HG02623 (cell line): ENCODE results near the gene TSPAN8.
"Not testable (repeated sequence)": the region's sequence is repeated elsewhere in the genome, so short reads cannot be mapped to it uniquely, and the experiment has no call there.

Experiments used
- ATAC-seq: cut with Tn5 transposase; IDR thresholded peaks from one replicate; pipeline ENCODE4 v1.9.1; 2021; ENCODE audit warnings: moderate library complexity; ENCODE audit not compliant: unreplicated experiment

The TSPAN8 gene

DNA sequence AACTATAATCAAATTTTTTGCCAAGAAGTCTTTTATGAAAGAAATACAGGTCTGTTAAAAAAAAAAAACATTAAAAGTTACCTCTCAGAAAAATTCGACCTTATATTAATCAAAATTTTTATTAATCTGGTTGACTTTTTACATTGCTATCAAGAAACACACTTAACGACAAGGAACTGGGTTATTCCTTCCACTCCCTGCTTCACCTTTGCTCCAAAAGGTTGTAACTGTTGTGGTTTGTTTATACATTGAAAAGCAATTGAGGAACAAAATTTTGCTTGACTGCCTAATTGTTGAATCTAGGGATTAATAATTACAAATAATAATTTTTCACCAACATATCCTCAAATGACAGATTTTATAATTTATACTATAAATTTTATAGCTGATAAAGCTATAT, 28.4 kb downstream of the TSPAN8 start:
- no peak for ATAC-seq

- no peak for ATAC-seq
Measured at GRCh38 chr12:71128191-71128788, 29.5 kb downstream of the TSPAN8 start.

DNA sequence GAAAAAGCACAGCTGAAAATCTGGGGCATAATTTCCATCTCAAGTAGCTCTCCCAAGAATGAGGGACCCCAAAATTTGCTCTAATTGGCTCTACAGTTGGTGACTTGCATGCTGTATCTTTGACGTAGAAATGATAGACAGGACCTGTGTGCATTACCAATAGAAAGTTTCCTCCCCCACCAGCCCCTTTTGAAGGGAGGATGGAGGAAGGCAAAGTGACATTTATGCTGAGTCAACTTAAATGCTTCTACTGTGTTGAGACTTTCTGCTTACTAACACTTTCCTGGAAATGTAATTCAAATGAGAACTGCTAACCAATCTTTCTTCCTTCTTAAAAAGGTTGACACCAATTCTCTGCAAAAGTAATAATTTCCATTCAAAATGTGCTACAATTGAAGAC, 31.9 kb downstream of the TSPAN8 start:
- ATAC-seq = no peak

DNA sequence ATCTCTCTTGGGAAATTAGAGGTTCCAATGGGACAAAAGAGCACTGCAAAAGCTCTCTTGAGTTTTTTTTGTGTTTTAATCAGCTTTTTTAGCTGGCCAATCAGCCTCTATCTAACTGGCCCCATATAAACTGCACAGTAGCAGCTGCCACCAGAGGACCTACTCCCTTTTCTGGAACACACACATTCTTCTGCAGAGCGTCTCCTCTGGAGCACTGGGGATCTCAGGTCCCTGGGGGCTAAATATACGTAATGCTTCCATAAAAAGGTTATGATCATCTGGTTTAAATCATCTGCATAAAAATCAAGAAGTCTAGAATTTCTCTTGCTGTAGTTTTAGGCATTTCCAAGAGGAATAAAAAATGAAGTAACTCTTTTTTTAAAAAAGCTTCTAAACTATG, 32.3 kb downstream of the TSPAN8 start:
- ATAC-seq = no peak

- no peak for ATAC-seq
Measured at GRCh38 chr12:71124835-71125460, 32.9 kb downstream of the TSPAN8 start.

- not testable (repeated sequence) for ATAC-seq
Measured at GRCh38 chr12:71113148-71113547, 44.7 kb downstream of the TSPAN8 start.

GRCh38 chr12:71109834-71110233, 48.0 kb downstream of the TSPAN8 start:
- ATAC-seq = no peak

- no peak for ATAC-seq
Measured at GRCh38 chr12:71108355-71108754, 49.4 kb downstream of the TSPAN8 start.

DNA sequence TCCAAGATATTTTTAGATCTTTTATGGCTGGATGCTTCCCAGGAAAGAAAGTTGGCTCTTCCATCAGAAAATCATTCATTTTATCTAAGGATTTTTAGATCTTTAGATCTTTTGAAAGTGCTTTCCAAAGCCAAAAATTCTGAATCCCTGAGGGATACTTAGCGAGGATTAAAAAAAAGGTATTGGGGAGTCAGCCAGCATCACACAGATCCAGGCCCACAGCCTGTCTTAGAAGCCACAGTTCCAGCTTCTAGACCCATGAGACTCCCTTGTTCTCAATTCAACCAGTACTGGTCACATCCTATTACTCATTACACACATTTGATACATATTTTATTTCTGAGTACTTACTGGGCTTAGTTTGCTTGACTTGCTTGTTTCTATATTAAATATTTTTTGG, 49.9 kb downstream of the TSPAN8 start:
- no peak for ATAC-seq

GRCh38 chr12:71105956-71106355, 51.8 kb downstream of the TSPAN8 start:
- ATAC-seq = no peak

DNA sequence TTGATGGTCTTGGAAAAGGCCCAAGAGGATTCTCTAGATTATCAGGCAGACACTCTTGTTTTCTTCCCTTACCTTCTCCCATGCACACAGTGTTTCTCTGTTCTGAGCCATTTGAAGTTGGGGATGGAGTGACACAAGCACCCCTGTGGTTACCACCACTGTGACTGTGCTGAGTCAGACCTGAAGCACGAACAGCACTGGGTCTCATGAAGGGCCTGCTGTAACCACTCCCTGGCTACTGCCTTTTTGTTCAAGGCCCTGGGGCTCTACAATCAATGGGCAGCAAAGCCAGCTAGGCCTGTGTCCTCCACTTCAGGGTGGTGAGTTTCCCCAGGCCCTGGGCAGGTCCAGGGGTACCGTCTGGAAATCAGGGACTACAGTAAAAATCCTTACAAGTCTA, 65.5 kb downstream of the TSPAN8 start:
- ATAC-seq = no peak

DNA sequence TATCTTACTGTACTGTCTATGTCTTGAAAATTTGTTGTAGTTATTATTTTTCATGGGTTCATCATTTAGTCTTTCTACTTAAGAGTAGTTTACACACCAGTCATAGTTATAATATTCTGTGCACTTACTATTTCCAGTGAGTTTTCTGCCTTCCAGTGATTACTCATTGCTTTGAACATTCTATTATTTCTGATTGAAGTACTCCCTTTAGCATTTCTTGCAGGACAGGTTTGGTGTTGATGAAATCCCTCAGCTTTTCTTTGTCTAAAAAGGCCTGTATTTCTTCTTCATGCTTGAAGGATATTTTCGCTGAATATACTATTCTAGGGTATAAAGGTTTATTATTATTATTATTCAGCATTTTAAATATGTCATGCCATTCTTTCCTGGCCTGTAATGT, 66.8 kb downstream of the TSPAN8 start:
- no peak for ATAC-seq

DNA sequence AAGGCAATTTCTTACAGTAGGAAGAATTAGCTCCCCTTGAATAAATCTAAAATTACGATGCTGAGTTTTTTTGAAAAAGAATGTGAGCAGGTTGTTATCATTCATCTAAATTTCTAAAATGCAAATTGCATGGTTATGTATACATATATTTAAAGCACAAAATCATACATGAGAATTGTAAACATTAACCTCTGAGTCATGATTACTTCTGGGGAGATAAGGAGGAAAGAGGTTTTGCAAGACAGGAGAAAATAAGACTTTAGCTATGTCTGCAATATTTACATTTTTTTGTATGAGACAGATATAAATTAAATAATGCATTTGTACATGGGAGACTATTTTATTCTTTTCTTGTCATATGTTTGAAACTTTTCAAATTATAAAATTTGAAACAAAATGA, 72.2 kb downstream of the TSPAN8 start:
- ATAC-seq = no peak

DNA sequence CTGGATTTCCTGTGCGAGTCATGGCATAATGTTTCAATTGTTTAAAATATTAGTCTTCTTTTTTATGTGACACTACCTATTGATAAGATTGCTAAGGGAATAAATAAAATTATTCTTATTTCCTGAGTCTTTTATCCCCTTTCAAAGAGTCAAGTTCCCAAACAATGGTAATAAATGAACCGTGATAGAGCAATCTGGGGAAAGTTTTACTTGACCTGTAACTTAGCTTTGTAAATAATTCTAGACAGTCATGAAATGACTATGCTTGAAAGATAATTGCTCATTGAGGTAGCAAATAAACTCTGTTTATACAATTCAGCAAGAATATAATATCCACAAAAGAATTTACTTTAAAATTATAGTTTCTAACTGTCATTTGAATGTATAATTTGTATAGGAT, 82.1 kb downstream of the TSPAN8 start:
- ATAC-seq = no peak
